Stimulated activated CD4-positive, alpha-beta T cell treated with anti-CD3 and anti-CD28 coated beads, Interleukin-4, amount 100 ng/mL, for 24 hours (primary cell): ENCODE data around the gene AGL.
"Not testable (repeated sequence)": the region's sequence is repeated elsewhere in the genome, so short reads cannot be mapped to it uniquely, and the experiment has no call there.

Experiments
- DNase-seq: peaks from one replicate; pipeline ENCODE4 v3.0.0-alpha.2; 2020

AGL gene

GRCh38 chr1:99944192-99944591 is 94.0 kb downstream of the AGL start:
- DNase-seq, result no peak

DNA sequence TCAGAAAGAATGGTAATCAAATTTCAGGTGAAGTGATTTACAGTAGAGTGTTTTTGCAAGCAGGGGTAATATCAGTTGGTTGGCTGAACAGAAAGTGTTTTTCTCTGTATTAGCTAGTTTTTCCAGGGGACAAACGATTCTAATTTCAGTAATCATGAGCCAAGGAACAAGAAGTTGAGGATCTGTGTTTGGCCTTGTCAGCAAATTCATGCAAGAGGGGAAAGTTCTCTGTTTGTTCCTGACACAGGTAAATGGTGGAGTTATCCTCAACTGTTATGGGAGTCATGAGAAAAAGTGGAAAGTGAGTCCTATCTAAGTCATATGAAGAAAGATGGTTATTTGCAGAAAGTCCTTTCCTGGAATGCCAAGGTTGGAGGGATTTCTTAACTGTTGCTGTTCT is 95.0 kb downstream of the AGL start:
- DNase-seq, result no peak

DNA sequence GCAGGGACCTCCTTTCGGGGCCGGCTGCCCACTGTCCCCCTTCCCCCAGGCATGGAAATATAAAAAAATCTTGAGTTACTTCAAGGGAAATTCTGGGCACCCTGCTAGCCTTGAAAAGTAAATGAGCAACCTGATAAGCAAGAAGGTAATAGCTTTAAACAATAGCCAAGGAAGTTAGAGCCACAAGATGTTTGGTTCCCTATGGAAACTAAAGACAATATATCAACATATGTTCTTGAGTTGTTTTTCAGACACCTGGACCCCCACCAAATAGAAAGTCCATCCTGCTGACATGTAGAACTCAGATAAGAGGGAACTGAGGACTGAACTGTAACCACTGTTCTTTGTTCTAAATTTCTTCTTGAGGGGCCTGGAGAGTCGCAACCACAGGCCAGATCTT is 100.3 kb downstream of the AGL start:
- no peak for DNase-seq

GRCh38 chr1:99952522-99952921 is 102.4 kb downstream of the AGL start:
- no peak for DNase-seq

DNA sequence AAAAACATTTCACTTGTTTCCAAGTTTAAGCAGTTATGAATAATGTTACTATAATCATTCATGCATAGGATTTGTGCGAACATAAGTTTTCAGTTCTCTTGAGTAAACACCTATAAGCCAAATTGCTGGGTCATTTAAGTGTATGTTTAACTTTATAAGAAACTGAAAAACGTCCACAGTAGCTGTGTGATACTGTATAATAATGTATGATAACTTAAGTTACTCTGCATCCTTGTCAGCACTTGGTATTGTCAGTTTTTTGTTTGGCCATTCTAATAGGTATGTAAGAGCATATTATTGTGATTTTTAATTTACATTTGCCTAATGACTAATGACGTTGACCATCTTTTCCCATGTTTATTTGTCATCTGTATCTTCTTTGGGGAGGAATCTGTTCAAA is 105.2 kb downstream of the AGL start:
- DNase-seq, result no peak

DNA sequence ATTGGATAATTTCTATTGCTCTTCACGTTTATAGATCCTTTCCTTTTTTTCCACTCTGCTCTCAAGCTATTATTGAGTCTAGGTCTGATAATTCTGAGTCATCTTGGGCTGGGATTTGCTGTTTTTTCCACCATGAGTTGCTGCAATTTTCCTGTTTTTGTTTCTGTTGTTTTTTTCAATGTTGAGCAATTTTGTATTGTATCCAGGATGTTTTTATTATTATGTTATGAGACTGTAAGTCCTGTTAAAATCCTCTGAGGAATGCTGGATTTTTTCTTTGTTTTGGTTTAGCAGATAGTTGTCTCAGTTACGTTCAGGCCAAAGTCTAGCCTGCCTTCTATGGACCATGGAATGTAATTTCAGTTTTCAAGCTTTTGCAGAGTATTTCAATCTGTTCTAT is 106.6 kb downstream of the AGL start:
- no peak for DNase-seq

- no peak for DNase-seq
These were observed 107.7 kb downstream of the AGL start for GRCh38 chr1:99957818-99958217.

DNA sequence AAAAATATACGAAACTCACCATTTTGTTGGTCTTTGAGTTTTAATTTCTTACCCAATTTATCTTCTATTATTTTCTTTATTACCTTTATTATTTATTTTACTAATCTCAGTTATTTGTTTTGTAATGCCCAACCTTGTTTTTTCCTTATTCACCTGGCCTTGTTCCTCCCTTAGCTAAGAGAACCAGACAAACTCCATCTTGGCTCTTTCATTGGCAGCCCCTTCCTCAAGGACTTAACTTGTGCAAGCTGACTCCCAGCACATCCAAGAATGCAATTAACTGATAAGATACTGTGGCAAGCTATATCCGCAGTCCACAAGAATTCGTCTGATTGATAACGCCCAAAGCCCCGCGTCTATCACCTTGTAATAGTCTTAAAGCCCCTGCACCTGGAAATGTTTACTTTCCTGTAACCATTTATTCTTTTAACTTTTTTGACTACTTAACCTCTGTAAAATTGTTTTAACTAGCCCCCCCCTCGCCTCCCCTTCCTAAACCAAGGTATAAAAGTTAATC is 109.1 kb downstream of the AGL start:
- DNase-seq, result not testable (repeated sequence)

DNA sequence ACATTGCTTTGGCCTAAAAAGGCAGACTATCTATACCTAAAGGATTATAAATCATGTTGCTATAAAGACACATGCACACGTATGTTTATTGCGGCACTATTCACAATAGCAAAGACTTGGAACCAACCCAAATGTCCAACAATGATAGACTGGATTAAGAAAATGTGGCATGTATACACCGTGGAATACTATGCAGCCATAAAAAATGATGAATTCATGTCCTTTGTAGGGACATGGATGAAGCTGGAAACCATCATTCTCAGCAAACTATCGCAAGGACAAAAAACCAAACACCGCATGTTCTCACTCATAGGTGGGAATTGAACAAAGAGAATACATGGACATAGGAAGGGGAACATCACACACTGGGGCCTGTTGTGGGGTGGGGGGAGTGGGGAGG is 110.1 kb downstream of the AGL start:
- not testable (repeated sequence) for DNase-seq

DNA sequence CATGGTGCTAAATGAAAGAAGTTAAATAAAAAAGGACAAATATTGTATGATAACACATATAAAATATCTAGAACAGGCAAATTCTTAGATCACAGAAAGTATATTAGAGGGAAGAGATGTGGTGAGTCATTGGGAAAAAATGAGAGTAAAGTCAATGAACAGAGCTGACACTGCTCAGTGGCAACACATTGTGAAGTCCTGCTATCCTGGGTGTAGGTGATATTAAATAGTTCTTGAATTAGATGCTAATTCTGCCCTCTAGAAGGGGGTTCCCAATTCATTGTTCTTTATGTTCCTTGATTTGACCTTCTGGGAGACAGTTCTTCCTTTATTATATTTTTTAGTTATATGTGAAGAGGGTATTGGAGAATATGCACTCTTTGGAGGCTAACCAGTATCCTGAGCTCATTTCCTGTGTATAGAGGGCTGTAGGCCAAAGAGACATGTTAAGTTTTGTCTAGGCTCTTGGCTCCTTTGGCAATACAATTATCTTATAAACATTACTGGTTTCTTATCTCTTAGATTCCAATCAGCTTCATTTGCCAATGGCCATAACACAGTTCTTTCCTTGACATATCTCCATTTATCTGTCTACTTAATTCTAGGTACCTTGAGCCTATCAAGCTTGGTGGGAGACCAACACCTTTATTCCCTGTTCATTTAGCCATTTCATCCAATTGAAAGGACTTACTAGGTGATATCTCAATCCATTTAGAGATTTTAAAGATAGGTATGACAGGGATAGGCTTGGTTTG is 113.1 kb downstream of the AGL start:
- DNase-seq, result no peak

DNA sequence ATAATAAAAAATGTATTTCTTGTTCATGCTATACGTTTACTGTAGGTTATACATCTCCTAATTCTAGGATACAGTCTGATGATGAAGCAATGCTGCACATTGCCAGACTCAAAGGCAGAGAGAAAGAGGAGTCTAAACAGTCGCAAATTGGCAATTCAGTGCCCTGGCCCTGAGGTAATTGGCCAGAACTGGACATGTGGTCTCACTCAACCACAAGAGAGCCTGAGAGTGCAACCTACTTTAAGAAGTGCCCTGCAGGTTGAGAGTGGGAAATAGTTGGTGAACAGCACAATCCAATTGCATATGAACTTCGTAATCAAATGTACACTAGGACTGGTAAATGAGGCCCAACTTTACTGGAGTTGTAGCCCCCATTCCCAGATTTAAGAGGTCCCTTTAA is 114.6 kb downstream of the AGL start:
- DNase-seq, result no peak

- DNase-seq, result no peak
These were observed 115.7 kb downstream of the AGL start for GRCh38 chr1:99965646-99966375.

GRCh38 chr1:99968214-99968613 is 118.1 kb downstream of the AGL start:
- DNase-seq, result no peak

DNA sequence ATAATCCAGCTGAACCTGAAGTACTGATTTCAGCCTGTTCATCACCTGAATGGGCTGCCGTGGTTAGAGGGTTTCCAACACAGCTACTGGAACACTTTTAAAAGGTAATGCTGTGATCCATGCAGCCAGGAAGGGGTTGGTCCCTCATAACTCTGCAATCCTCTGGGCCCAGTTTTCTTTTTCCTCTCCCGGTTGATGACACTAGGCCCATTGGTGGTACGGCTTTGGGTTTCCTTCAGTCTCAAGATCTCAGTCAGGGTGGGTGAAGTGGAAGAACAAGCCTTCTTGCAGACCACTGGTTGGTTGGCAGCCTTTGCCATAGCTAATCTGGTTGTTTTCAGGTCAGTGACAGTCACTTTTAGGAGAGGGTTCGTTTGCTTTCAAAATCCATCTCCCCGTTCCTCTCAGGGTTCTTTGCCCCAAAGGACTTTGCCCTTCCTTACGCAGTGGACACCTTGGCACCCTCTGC is 119.1 kb downstream of the AGL start:
- DNase-seq, result no peak

- peak; percentile 83 for DNase-seq
These were observed 119.8 kb downstream of the AGL start, which contains the start of gene SLC35A3 for GRCh38 chr1:99969729-99970621. TSS of gene SLC35A3 (plus strand) at chr1:99969996. CDS start at chr1:99993555, 23,559 bp downstream.

DNA sequence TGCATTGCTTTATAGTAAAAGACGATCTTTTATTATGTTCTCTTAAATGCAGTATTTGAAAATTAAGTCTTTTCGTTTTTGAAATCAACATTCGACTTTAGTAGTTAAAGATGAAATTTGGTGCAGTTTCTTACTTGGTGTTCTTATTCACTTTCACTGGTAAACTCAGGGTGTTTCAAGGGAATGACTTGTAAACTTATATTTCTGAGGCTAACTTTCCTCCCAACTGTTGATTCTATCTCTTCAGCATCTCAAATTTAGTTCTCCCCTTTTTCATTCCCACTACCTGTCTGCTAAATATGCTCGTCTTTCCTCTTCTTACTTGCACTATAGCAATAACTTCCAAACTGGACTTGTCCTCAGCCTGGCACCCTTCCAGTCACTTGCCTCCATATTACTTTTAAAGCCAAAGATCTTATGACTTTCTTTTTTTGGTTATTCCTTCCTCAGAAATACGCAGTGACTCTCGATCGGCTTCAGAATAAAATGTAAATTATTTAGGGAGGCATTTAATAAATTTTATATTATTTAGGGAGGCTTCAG is 120.6 kb downstream of the AGL start:
- no peak for DNase-seq

- DNase-seq, result not testable (repeated sequence)
These were observed 121.9 kb downstream of the AGL start for GRCh38 chr1:99972066-99972465.
